Measurements from ENCODE around the gene LMAN1L. TPM values are rescaled to one million over a fixed set of nuclear protein-coding genes. Genes with fewer than 3 reads are reported as not detected.

Gene LMAN1L
- total RNA-seq, 1 donor from 2014 or later, result not detected

GRCh38 chr15:74799856-74800558, 12.6 kb upstream of the LMAN1L start:
- intact Hi-C loops (cut with DNase I), result no loop called here
- H3K4me1 ChIP-seq, result peaks cover 29% of the 10 kb centered on the region

GRCh38 chr15:74800559-74801094, 12.0 kb upstream of the LMAN1L start:
- Histone ChIP-seq H3K36me3 (peaks cover 0 to 42% of the 10 kb centered on the region in 2 donors), H3K27me3 (no peaks in the 10 kb centered on the region), H3K4me1 (peaks cover 24% of the 10 kb centered on the region), H3K9me3 (no peaks in the 10 kb centered on the region), H3K4me3 (no peak overlapping the region), H3K27ac (no peak overlapping the region)
- TF ChIP-seq CTCF (IDR thresholded peaks at IDR 0.05), result no peak
- TF ChIP-seq POLR2AphosphoS5 (IDR thresholded peaks at IDR 0.05; ENCODE audit: insufficient read depth in 1 of 2, low read depth in 1 of 2), result no peak
- intact Hi-C loops (cut with DNase I), result no loop called here
- DNase-seq (ENCODE audit: extremely low spot score in 2 of 2), result no peak

More at GRCh38 chr15:74799856-74800558, 12.6 kb upstream of the LMAN1L start:
- no peak overlapping the region for H3K4me3 ChIP-seq
- H3K27me3 ChIP-seq, result no peaks in the 10 kb centered on the region
- no peak for DNase-seq (ENCODE audit: extremely low spot score in 2 of 2)
- H3K27ac ChIP-seq, result peak overlapping the region; percentile 54
- no peaks in the 10 kb centered on the region for H3K9me3 ChIP-seq
- TF ChIP-seq POLR2AphosphoS5 (IDR thresholded peaks at IDR 0.05; ENCODE audit: insufficient read depth in 1 of 2, low read depth in 1 of 2) (peak in 1 of 2 donors; percentile 24), POLR2A (IDR thresholded peaks at IDR 0.05) (no peak), CTCF (IDR thresholded peaks at IDR 0.05) (peak; percentile 69 to 95 (median 90))
- peaks cover 0 to 42% of the 10 kb centered on the region in 2 donors for H3K36me3 ChIP-seq

GRCh38 chr15:74801311-74801997, 11.2 kb upstream of the LMAN1L start:
- Histone ChIP-seq H3K27ac (no peak overlapping the region), H3K36me3 (peaks cover 0 to 42% of the 10 kb centered on the region in 2 donors)
- intact Hi-C loops (cut with DNase I), result no loop called here

GRCh38 chr15:74802290-74802689, 10.3 kb upstream of the LMAN1L start:
- intact Hi-C loops (cut with DNase I), result no loop called here
- peaks cover 0 to 42% of the 10 kb centered on the region in 2 donors for H3K36me3 ChIP-seq

More at GRCh38 chr15:74801311-74801997, 11.2 kb upstream of the LMAN1L start:
- TF ChIP-seq CTCF (IDR thresholded peaks at IDR 0.05) (no peak), POLR2AphosphoS5 (IDR thresholded peaks at IDR 0.05; ENCODE audit: insufficient read depth in 1 of 2, low read depth in 1 of 2) (no peak), POLR2A (IDR thresholded peaks at IDR 0.05) (no peak)
- Histone ChIP-seq H3K27me3 (no peaks in the 10 kb centered on the region), H3K4me3 (no peak overlapping the region), H3K4me1 (peaks cover 24% of the 10 kb centered on the region), H3K9me3 (no peaks in the 10 kb centered on the region)
- no peak for DNase-seq (ENCODE audit: extremely low spot score in 2 of 2)

More at GRCh38 chr15:74802290-74802689, 10.3 kb upstream of the LMAN1L start:
- Histone ChIP-seq H3K9me3 (no peaks in the 10 kb centered on the region), H3K4me1 (peaks cover 24% of the 10 kb centered on the region), H3K27me3 (no peaks in the 10 kb centered on the region), H3K27ac (no peak overlapping the region), H3K4me3 (no peak overlapping the region)
- TF ChIP-seq CTCF (IDR thresholded peaks at IDR 0.05) (no peak), POLR2A (IDR thresholded peaks at IDR 0.05) (no peak), POLR2AphosphoS5 (IDR thresholded peaks at IDR 0.05; ENCODE audit: insufficient read depth in 1 of 2, low read depth in 1 of 2) (no peak)
- no peak for DNase-seq (ENCODE audit: extremely low spot score in 2 of 2)

Data from vagina (tissue), 2 donors.